NCI-H526 treated with DMSO at 0.1 percent for 48 hours (cell line): ENCODE data around the gene ATG13.
A peak's percentile ranks its signal among the peaks of the same experiment; 100 is the strongest.
"Not testable (repeated sequence)": the region's sequence is repeated elsewhere in the genome, so short reads cannot be mapped to it uniquely, and the experiment has no call there.

Experiments
- DNase-seq: peaks from one replicate; lab custom pipeline; 2025; lab: John Stamatoyannopoulos, UW

The ATG13 gene

DNA sequence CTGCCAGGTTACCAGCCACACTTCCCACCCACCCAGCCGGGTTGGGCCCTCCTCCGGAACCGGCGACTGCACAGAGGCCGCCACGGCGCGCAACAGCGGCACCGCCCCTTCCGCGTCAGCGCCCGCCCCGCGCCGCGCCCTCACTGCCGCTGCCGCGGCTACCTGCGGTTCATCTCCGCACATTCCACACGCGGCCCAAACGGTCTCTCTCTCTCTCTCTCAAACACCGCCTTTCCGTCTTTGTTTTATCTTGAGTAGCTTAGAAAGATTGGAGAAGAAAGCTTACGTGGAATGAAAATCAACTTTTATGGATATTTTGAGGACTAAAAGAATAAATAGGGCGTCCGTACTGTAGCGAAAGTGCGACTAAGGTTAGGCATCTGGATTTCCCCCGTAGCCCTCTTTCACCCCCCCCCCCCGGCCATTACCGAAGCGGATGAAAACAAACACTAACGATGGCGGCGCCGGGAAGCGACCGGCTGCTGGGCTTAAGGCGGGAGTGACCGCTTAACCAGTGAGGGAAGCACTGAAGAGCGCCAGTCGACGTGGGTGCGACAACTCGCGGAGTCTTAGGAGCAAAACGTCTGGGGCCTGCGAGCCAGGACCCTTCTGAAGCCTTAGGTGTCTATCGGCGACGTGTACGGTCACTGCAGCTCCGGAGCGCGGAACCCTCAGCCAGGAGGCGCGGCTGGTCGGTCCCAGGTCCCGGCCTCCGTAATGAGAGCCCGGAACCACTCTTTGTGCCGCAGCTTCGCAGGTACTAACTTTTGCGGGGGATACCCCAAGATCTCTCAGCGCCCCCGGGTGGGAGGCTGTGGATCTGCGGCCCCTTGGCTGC is at the start of gene ATG13, which contains the start of gene HARBI1:
TSS of gene ATG13 (plus strand) at position 420 of the 838 bp plus-strand sequence. CDS start 26,739 bp downstream, outside the sequence.
TSS of gene HARBI1 (minus strand) at position 94 of the 838 bp plus-strand sequence. CDS start 990 bp downstream, outside the sequence.
- peak; percentile 91 for DNase-seq

DNA sequence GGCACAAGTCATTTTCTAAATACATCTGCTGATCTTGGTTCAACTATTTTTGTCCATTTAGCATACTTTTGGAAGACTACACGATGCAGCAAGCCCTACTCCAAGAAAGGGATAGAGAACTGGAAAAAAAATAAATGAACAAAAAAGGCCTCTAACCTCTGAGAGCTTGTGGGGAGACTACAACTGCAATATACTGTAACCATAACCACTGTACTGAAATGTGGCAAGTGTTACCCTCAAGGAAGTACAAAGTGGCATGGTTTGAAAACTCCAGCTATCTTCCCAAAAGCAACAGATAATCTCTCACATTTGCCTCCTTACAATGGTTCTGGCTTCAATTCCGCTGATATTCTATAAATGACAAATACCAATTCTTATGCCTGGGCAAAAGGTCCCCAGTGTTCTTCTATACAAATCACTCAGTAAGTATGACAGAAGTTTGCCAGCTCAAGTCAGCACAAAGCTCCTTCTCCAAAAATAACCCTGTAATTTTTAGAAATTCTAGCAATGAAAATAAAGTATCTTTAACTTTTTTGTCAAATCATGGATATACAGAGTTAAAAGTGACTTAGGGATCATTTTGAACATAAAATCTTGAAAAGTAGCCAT is 46.5 kb upstream of the ATG13 start:
- no peak for DNase-seq

DNA sequence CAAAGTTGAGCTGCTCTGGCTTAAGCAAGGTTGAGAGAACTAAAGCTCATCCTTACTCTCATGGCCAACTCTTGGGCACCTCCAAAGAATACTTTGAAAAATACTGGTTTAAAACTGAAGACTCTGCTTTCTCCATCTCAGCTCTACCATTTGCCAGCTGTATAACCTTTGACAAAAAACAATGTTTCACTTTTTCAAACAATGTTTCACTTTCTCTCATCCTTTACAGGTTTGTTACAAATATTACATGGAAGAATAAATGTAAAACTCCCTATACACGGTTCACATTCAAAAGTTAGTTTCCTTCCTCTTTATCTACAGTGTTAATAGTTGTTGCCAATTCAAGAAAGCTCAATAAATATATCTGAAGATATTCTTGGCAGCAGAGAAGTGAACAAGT is 42.7 kb upstream of the ATG13 start:
- DNase-seq: no peak

DNA sequence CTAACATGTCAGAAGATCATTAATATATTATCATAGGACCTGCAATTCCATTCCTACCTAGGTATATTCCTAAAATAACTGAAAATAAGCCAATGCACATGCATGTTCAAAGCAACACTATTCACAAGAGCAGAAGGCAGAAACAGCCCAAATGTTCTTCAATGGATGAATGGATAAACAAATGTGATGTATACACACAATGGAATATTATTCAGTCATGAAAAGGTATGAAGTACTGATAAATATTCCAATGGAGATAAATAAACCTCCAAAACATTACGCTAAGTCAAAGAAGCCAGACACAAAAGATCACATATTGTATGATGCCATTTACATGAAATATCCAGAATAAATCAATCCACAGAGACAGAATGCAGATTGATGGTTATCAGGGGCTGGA is 40.3 kb upstream of the ATG13 start:
- DNase-seq: no peak

DNA sequence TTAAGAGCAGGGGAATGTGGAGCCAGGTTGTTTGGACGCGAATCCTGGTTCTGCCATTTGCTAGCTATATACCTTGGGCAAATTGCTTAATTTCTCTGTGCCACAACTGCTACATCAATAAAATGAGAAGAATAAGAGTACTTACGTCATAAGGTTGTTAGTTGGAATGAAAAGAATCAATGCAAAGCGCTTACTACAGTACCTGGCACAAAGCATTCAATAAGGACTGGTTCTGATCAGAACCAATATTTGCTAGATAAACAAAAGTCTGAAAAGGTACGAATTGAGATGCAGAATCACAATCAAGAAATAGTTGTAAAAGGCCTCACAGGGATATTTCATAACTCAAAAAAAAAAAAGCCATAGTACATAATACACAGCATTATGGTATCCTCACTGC is 34.8 kb upstream of the ATG13 start:
- no peak for DNase-seq

DNA sequence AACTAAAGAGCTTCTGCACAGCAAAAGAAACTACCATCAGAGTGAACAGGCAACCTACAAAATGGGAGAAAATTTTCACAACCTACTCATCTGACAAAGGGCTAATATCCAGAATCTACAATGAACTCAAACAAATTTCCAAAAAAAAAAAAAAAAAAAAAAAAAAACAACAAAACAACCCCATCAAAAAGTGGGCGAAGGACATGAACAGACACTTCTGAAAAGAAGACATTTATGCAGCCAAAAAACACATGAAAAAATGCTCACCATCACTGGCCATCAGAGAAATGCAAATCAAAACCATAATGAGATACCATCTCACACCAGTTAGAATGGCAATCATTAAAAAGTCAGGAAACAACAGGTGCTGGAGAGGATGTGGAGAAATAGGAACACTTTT is 33.8 kb upstream of the ATG13 start:
- not testable (repeated sequence) for DNase-seq

DNA sequence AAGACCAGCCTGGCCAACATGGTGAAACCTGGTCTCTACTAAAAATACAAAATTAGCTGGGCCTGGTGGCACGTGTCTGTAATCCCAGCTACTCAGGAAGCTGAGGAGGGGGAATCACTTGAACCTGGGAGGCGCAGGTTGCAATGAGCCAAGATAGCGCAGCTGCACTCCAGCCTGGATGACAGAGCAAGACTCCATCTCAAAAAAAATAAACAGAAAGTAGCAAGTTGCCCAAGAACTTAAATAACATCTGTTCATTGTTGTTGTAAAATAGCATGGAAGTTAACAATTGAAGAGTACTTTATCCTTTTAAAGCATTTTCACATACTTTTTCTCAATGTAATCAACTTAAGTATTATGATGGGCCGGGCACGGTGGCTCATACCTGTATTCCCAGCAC is 29.2 kb upstream of the ATG13 start:
- DNase-seq: no peak

DNA sequence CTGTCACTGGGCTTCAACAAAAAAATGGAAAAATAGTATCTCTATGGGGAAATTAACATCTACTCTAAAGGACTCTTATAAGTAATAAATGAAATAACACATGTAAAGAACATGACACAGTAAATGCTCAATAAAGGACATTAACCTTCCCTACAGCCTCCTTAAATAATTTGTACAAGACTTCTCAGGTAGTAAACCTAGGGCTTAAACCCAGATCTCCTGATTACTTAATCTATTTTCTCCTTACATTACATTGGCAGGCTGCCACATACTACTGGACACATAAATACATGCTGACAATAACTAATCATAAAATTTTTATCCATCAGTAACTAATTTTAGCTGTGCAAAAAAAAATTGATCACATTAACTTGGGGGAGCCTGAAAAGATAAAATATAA is 28.4 kb upstream of the ATG13 start:
- no peak for DNase-seq

DNA sequence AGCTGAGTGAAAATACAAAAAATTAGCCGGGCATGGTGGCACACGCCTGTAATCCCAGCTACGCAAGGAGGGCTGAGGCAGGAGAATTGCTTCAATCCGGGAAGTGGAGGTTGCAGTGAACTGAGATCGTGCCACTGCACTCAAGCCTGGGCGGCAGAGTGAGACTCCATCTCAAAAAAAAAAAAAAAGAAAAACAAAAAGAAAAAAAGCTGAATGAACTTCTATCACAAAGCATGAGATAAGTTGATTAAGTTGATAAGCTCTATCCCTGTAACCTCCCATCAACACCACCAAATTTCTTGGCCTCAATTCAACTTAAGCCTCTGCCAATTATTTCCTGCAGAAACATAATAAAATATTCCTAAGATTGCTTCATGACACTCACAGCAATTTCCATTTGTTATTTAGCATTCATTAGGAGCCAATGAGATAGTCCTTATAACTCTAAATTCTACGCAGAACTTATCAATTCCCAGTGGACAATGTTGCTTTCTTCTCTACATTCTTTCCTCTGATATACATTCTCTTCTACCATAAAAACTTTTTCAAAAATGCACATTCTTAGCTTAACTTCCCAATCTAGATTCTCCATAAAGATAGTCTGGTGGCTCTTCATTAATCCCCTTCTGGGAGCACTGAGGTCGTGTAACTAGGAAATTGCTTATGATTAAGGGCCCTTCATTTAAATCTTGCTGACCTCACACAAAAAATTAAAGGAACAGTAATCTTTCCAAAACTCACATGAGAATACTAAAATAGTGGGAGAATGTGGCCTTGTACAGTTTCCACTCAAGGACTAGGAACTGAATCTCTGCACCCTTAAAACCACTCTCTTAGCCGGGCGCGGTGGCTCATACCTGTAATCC is 26.4 kb upstream of the ATG13 start:
- no peak for DNase-seq

DNA sequence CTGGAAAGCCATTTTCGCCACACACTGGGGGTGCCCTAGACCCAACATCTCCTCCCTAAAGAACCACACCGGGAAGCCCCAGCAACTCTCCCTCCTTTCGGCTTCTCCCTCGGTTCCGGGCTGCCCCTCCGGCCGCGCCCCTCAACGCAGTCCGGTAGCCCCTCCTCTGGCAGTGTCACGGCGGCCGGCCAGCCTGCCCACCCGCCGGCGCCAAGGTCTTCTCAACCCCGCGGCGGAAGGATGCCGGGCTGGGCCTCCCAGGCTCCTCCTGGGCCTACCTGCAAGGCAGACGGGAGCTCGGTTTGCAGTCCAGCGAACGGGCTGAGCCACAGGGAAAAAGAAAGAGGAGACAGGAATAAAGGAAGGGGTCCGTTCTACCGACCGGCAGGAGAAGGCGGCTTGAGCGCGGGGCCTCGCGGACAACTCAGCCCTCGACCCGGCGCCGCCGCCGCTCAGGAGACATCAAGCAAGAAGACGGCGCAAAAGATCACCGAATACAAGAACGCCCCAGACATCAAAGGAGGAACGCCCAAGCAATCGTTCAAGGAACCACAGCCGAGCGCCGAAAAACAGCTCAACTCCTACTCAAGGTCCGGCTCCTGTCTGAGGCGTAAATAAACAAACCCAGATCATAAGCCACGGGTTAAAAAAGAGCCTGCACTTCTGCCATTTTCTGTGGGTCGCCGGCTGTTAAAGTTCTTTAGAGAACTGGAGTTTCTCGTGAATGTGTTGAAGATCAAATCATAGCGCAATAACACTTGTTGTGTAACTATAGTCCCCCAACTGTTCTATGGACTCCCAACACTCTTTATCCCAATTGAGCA is 23.6 kb upstream of the ATG13 start, which contains the start of gene AMBRA1:
TSS of gene AMBRA1 (minus strand) at position 474 of the 824 bp plus-strand sequence. CDS start 45,643 bp downstream, outside the sequence.
- DNase-seq: peak; percentile 93

DNA sequence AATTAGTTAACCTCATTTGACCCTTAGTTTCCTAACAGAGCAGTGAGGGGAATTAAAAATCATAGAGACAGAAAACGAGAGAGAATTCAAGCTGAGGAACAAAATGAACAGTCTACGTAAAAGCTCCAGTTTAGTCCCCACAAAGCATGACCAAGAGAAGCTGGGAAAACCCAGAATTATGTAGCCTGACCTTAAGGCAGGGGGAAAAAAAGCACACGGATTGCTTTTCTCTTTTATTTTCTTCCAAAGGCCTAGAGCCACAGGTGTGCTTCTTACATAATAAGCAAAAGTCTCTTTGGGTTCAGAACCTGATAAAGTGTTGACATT is 23.0 kb upstream of the ATG13 start:
- no peak for DNase-seq

DNA sequence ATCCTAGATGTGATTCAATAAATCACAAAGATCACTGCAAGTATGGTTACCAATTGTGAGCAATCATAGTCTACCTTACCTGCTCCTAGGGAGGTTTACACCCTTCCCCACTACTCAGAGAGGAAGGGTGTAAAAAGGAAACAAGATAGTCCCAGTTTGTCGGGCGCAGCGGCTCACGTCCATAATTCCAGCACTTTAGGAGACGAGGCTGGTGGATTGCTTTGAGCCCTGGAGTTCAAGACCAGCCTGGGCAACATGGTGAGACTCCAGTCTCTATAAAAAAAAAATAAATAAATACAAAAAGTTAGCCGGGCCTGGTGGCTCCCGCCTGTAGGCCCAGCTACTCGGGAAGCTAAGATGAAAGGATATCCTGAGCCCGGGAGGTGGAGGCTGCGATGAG is 22.6 kb upstream of the ATG13 start:
- DNase-seq: no peak

DNA sequence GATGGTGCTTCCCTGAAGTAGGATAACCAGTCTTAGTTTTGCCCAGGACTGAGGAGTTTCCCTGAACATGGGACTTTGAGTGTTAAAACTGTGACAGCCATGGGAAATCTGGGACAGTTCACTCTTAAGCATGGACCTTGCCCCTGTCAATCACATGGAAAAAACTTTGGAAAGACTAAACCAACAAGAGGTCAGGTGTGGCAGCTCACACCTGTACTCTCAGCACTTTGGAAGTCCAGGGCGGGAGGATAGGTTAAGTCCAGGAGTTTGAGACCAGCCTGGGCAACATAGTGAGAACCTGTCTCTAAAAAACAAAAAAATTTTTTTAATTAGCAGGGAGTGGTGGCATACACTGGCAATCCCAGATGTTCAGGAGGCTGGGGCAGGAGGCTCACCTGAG is 20.2 kb upstream of the ATG13 start:
- DNase-seq: no peak

DNA sequence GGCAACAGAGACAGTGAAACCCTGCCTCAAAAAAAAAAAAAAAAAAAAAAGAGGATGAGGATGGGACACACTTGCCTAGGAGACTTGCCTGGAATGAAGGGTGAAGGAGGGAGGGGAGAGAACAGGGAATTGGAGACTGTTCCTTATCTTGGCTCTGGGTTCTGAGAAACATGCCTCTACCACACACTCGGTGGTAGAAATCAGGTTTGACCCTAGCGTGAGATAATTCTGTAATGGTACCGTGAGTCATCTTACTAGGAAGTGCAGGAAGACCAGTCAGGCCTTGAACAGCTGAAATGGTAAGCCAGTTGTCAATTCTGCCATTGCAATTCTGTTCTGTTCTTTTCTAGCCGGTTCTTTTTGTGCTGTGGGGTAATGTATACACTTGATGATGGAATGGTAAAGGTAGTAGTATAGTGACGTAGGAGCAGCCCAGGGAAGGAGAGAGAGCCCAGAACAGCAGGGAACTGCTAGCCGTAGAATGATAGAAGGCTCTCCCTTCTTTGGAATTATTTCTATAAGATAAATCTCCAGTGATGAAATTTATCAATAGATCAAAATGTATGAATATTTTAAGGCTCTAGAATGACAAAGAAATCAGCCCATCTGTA is 19.6 kb upstream of the ATG13 start:
- DNase-seq: no peak

DNA sequence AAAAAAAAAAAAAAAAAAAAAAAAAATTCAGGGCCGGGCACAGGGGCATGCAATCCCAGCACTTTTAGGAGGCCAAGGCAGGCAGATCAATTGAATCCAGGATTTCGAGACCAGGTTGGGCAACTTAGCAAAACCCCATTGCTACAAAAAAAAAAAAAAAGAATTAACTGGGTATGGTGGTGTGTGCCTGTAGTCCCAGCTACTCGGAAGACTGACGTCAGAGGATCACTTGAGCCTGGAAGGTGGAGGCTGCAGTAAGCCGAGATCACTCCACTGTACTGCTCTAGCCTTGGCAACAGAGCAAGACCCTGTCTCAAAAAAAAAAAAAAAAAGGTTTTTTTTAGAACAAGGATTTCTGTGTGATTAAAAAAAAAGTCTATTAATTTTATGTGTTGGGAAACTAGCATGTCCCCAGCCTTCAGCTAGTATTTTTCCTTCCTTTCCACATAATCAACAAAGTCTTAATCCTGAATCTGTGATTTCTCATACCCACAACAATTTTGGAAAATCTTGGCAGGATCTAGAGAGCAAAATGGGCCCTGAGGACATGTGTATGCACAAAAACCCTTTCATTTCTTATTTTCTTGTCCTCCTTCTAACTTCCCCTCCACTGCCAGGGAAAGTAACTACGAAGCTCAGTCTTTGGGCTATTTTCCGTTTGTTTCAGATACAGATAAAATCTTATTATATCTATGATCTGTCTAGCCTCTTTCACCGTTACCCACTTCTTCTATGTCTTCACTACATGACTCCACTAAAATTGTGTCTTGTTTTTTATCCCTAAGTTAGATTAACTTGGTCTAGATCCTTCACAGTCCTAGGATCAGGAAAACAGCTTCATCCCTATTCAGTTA is 17.8 kb upstream of the ATG13 start:
- DNase-seq: no peak

DNA sequence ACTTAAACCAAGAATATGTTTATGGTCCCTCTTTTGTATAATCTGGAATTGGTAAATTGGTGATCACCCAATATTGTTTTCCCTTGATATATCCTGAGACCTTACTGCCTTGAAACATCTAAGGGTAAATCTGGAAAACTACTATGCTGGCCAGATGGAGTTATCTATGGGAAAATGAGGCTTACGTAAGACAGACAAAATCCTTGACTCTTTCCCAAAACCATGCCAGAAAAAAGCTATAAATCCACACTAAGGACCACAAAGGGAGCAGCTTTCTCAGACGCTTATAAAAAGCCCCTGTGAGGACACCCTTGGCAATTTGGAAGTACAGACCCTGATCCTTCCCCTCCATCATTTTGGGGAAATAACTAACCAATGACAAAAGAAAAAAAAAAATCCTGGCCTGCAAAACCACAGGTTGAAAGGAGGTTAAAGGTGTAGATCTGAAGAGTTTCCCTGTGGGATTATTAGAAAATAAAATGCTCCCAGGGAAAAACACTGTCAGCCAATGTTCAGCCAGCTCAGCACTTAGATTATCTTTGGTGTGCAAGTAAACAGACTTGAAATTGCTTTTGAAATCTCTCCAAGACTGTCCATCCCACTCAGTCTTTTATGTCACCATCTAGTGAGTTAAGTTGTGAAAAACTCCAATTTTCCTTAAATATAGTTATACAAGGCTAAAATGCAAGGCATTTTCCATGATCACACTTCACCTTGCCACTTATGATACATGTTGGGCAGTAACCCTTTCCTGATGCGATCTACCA is 17.0 kb upstream of the ATG13 start:
- DNase-seq: no peak

DNA sequence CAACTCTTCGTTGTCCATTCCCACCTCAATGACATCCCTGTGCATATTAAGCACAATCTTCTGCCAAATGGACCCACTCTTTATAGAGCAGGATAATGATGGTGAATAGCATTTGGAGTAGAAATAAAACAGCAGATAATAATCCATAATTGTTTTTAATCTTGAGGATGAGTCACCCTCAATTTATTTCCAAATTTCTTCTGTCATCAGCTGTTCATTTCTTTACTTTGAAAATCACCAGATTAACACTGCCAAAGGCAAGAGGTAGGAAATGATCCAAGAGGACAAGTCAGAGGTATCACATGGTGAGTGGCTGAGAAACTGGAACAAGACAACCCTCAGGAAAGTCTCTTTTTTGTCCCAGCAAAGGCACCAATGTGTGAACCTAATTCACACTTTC is 16.2 kb upstream of the ATG13 start:
- DNase-seq: no peak

DNA sequence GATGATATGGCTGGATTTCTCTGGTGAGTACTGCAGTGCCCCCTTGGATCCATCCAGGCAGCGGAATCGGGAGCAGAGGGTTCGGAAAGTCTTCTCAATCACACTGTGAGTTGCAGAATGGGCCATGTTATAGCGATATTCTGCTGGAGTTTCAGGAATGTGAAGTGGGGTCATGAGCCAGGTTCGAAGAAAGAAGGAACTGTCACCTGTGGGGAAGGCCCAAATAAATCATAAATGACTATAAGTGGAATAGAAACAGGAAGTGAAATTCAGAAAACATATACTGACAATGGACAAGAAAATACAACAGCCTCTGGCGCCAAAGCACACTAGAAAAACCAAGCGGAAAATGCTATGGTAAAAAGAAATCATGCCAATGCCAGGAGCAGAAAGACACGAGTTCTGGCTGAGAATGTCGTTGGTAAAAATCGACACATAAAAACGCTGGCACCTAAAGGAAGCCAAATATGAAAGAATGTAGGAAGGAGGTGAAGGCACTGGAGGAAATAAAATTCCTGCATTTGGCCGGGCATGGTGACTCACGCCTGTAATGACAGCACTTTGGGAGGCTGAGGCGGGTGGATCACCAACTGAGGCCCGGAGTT is 13.5 kb upstream of the ATG13 start:
- DNase-seq: no peak

DNA sequence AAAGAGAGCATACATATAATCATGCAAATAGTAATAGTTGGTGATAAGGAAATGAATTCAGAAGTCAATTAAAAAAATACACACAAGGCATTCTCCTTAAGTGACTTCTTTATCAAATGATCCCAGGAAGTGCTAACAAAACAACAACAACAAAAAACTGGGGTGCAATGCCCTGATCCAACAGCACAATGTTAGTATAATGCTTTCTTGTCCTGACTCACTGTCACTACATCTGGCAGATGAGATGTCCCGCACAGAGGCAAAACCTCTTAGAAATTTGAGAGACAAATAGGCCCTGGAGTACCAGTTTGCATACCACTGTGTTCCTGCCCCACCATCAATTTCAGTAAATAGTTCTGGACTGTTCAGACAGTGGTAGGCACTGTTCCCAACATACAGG is 12.6 kb upstream of the ATG13 start:
- DNase-seq: peak; percentile 57
